Neuronal stem cell (in vitro differentiated cells): ENCODE measurements around the gene PRM2.

Experiments
- DNase-seq: peaks from one replicate; pipeline ENCODE4 v3.0.0-alpha.2; 2013; ENCODE audit warnings: low spot score
- H2AFZ ChIP-seq: one replicate; pipeline ENCODE4 v1.6.1; 2013; ENCODE audit warnings: mild to moderate bottlenecking, low read length, inconsistent platforms
- H2AK5ac ChIP-seq: 2 replicates; pipeline ENCODE4 v1.6.1; 2013; ENCODE audit warnings: low read depth, mild to moderate bottlenecking, inconsistent platforms, low read length, moderate library complexity, mixed read lengths
- H2BK120ac ChIP-seq: 2 replicates; pipeline ENCODE4 v1.6.1; 2013; ENCODE audit warnings: low read depth, mild to moderate bottlenecking, inconsistent platforms, low read length, moderate library complexity, mixed read lengths
- H2BK12ac ChIP-seq: one replicate; pipeline ENCODE4 v1.6.1; 2013; ENCODE audit warnings: low read length, inconsistent platforms
- H2BK15ac ChIP-seq: 2 replicates; pipeline ENCODE4 v1.6.1; 2013; ENCODE audit warnings: mild to moderate bottlenecking, low read length, inconsistent platforms, mixed read lengths
- H2BK5ac ChIP-seq: one replicate; pipeline ENCODE4 v1.6.1; 2013; ENCODE audit warnings: inconsistent platforms, mild to moderate bottlenecking, low read length, moderate library complexity
- H3K14ac ChIP-seq: one replicate; pipeline ENCODE4 v1.6.1; 2013; ENCODE audit warnings: low read length, inconsistent platforms
- H3K18ac ChIP-seq: 2 replicates; pipeline ENCODE4 v1.6.1; 2013; ENCODE audit warnings: low read length, inconsistent platforms
- H3K23ac ChIP-seq: 2 replicates; pipeline ENCODE4 v1.6.1; 2013; ENCODE audit warnings: low read depth, mild to moderate bottlenecking, mixed read lengths, low read length, inconsistent platforms; ENCODE audit not compliant: poor library complexity
- H3K27ac ChIP-seq: replicated peaks from 3 replicates; pipeline ENCODE4 v1.5.1; 2013; ENCODE audit warnings: low read length, inconsistent platforms
- H3K27me3 ChIP-seq, 3 experiments: 2 replicates each; pipeline ENCODE4 v1.6.1; 2013; ENCODE audit warnings: low read length in 3 of 3, mild to moderate bottlenecking in 2 of 3, inconsistent platforms in 1 of 3, low read depth in 1 of 3, mixed read lengths in 1 of 3, moderate library complexity in 1 of 3; ENCODE audit not compliant: control insufficient read depth in 3 of 3, insufficient read depth in 3 of 3
- H3K36me3 ChIP-seq, 2 donors: replicated peaks in 1 of 2; 2 replicates each; pipeline ENCODE4 v1.6.1; 2013; ENCODE audit warnings: low read length in 2 of 2; ENCODE audit not compliant: control insufficient read depth in 2 of 2, insufficient read depth in 2 of 2
- H3K4ac ChIP-seq: 2 replicates; pipeline ENCODE4 v1.6.1; 2013; ENCODE audit warnings: inconsistent platforms, mild to moderate bottlenecking, low read length, moderate library complexity
- H3K4me1 ChIP-seq, 2 donors: 1 replicate in 1 of 2; 2 replicates in 1 of 2; pipeline ENCODE4 v1.6.1; 2013; ENCODE audit warnings: low read length in 2 of 2, low read depth in 1 of 2; ENCODE audit not compliant: control insufficient read depth in 2 of 2, insufficient read depth in 1 of 2
- H3K4me2 ChIP-seq: one replicate; pipeline ENCODE4 v1.6.1; 2013; ENCODE audit warnings: mild to moderate bottlenecking, low read length, inconsistent platforms; ENCODE audit not compliant: insufficient read depth, poor library complexity, severe bottlenecking
- H3K4me3 ChIP-seq, 2 donors: 2 replicates each; pipeline ENCODE4 v1.5.1; 2013; ENCODE audit warnings: low read length in 2 of 2, mild to moderate bottlenecking in 2 of 2, inconsistent platforms in 1 of 2, moderate library complexity in 1 of 2
- H3K79me1 ChIP-seq: one replicate; pipeline ENCODE4 v1.6.1; 2013; ENCODE audit warnings: low read depth, mild to moderate bottlenecking, inconsistent platforms, low read length, moderate library complexity
- H3K9ac ChIP-seq: one replicate; pipeline ENCODE4 v1.6.1; 2013; ENCODE audit warnings: mild to moderate bottlenecking, low read depth, low read length, inconsistent platforms; ENCODE audit not compliant: poor library complexity
- H3K9me3 ChIP-seq, 2 donors: replicated peaks in 1 of 2; 2 replicates each; pipeline versions ENCODE3 to v1.6.1; 2013; ENCODE audit warnings: low read length in 2 of 2, mild to moderate bottlenecking in 2 of 2, inconsistent platforms in 1 of 2, low read depth in 1 of 2, mixed read lengths in 1 of 2, moderate library complexity in 1 of 2; ENCODE audit not compliant: control insufficient read depth in 2 of 2, insufficient read depth in 1 of 2
- H4K8ac ChIP-seq: one replicate; pipeline ENCODE4 v1.6.1; 2013; ENCODE audit warnings: low read depth, mild to moderate bottlenecking, inconsistent platforms, low read length, moderate library complexity
- H4K91ac ChIP-seq: one replicate; pipeline ENCODE4 v1.6.1; 2013; ENCODE audit warnings: low read length, low read depth, mild to moderate bottlenecking, inconsistent platforms; ENCODE audit not compliant: poor library complexity
- WGBS, 2 donors: extraction: QIAGEN DNeasy Blood & Tissue Kit; methylation state at CpG; one replicate each; pipeline ENCODE4 v1.1.7; 2013; ENCODE audit warnings: missing lambda C conversion rate in 2 of 2, mixed read lengths in 1 of 2; ENCODE audit not compliant: insufficient read length in 2 of 2, insufficient replicate concordance in 1 of 2; ENCODE audit errors: extremely low coverage in 2 of 2; 5-methylcytosine and 5-hydroxymethylcytosine counted together

The PRM2 gene

GRCh38 chr16:11276896-11277593 is 765 bp upstream of the PRM2 start:
- Histone ChIP-seq H2BK15ac (no peak overlapping the region), H3K18ac (no peak overlapping the region)
- WGBS, 2 donors: no CpG with 5 or more reads among the region's 11 CpGs

GRCh38 chr16:11274964-11275363 is 1.3 kb downstream of the PRM2 start:
- WGBS, 2 donors: no CpG with 5 or more reads among the region's 7 CpGs
- Histone ChIP-seq H3K4me2 (no peak overlapping the region), H4K8ac (no peak overlapping the region), H3K4me3 (no peak overlapping the region), H2BK5ac (peak overlapping the region; percentile 21), H2AFZ (no peak overlapping the region), H3K9ac (no peak overlapping the region), H3K27ac (no peak overlapping the region), H3K23ac (no peak overlapping the region), H2BK12ac (no peak overlapping the region), H2BK15ac (no peak overlapping the region), H2AK5ac (no peak overlapping the region), H3K27me3 (no peaks in the 10 kb centered on the region), H3K36me3 (no peaks in the 10 kb centered on the region), H3K79me1 (no peaks in the 10 kb centered on the region), H3K4ac (no peak overlapping the region), H2BK120ac (no peak overlapping the region), H3K18ac (peak overlapping the region; percentile 36), H3K14ac (no peak overlapping the region), H3K4me1 (peaks cover 6 to 10% of the 10 kb centered on the region in 2 donors), H4K91ac (no peak overlapping the region), H3K9me3 (no peaks in the 10 kb centered on the region)
- DNase-seq: no peak

More at GRCh38 chr16:11276896-11277593, 765 bp upstream of the PRM2 start:
- no peak for DNase-seq
- Histone ChIP-seq H3K4me1 (peaks cover 6 to 10% of the 10 kb centered on the region in 2 donors), H3K23ac (no peak overlapping the region), H4K8ac (no peak overlapping the region), H3K79me1 (no peaks in the 10 kb centered on the region), H4K91ac (no peak overlapping the region), H3K4ac (no peak overlapping the region), H3K4me3 (no peak overlapping the region), H3K9me3 (no peaks in the 10 kb centered on the region), H2BK12ac (no peak overlapping the region), H2BK120ac (no peak overlapping the region), H2AK5ac (no peak overlapping the region), H3K27ac (no peak overlapping the region), H2BK5ac (no peak overlapping the region), H3K4me2 (no peak overlapping the region), H2AFZ (no peak overlapping the region), H3K36me3 (no peaks in the 10 kb centered on the region), H3K9ac (no peak overlapping the region), H3K14ac (no peak overlapping the region), H3K27me3 (no peaks in the 10 kb centered on the region)

- Histone ChIP-seq H3K36me3 (no peaks in the 10 kb centered on the region), H2AFZ (peak overlapping the region; percentile 75), H3K4me3 (no peak overlapping the region), H2AK5ac (peak overlapping the region; percentile 53), H3K18ac (peak overlapping the region; percentile 89), H3K4ac (no peak overlapping the region), H3K79me1 (no peaks in the 10 kb centered on the region), H3K9ac (no peak overlapping the region), H3K27me3 (no peaks in the 10 kb centered on the region), H3K9me3 (no peaks in the 10 kb centered on the region), H3K4me2 (no peak overlapping the region), H2BK5ac (no peak overlapping the region), H3K4me1 (peaks cover 6 to 10% of the 10 kb centered on the region in 2 donors), H3K14ac (no peak overlapping the region), H3K23ac (no peak overlapping the region), H2BK12ac (peak overlapping the region; percentile 78), H3K27ac (no peak overlapping the region), H4K91ac (no peak overlapping the region), H4K8ac (no peak overlapping the region), H2BK15ac (peak overlapping the region; percentile 88), H2BK120ac (no peak overlapping the region)
- DNase-seq: no peak
- no CpG with 5 or more reads among the region's 3 CpGs for WGBS, 2 donors
Measured at GRCh38 chr16:11273721-11274324, 2.5 kb downstream of the PRM2 start.

GRCh38 chr16:11272921-11273720 is 3.2 kb downstream of the PRM2 start, which contains the start of gene PRM3:
PRM3 (minus strand) TSS chr16:11273629; CDS start chr16:11273595, 34 bp downstream.
- no peaks in the 10 kb centered on the region for H3K27me3 ChIP-seq
- H3K9me3 ChIP-seq: no peaks in the 10 kb centered on the region
- H3K9ac ChIP-seq: no peak within 1 kb of the TSS
- H3K4me3 ChIP-seq: no peak within 1 kb of the TSS
- no peak within 1 kb of the TSS for H2BK120ac ChIP-seq
- H3K18ac ChIP-seq: peak within 1 kb of the TSS; percentile 89
- H3K4me2 ChIP-seq: no peak within 1 kb of the TSS
- H3K36me3 ChIP-seq: no peaks in the 10 kb centered on the region
- peak within 1 kb of the TSS; percentile 68 for H2BK5ac ChIP-seq
- DNase-seq: no peak
- no peaks in the 10 kb centered on the region for H3K79me1 ChIP-seq
- peak within 1 kb of the TSS; percentile 91 for H2BK15ac ChIP-seq
- peak within 1 kb of the TSS; percentile 19 for H4K91ac ChIP-seq
- WGBS, 2 donors: no CpG with 5 or more reads among the region's 30 CpGs
- peak within 1 kb of the TSS; percentile 65 for H3K14ac ChIP-seq
- H2BK12ac ChIP-seq: peak within 1 kb of the TSS; percentile 78
- peak within 1 kb of the TSS; percentile 75 for H2AFZ ChIP-seq
- peaks cover 6 to 10% of the 10 kb centered on the region in 2 donors for H3K4me1 ChIP-seq
- no peak within 1 kb of the TSS for H4K8ac ChIP-seq
- no peak within 1 kb of the TSS for H3K27ac ChIP-seq
- peak within 1 kb of the TSS; percentile 39 for H3K4ac ChIP-seq
- H2AK5ac ChIP-seq: peak within 1 kb of the TSS; percentile 53
- no peak within 1 kb of the TSS for H3K23ac ChIP-seq
